ENCODE measurements around the gene WFS1.

Gene WFS1

GRCh38 chr4:6294705-6295421 is 25.2 kb downstream of the WFS1 start:
- Histone ChIP-seq H3K23ac (ENCODE audit: low read length) (no peak overlapping the region), H3K79me1 (ENCODE audit: low read length) (no peaks in the 10 kb centered on the region), H4K5ac (ENCODE audit: low read length) (no peak overlapping the region), H3K4me1 (ENCODE audit: control insufficient read depth, low read depth, low read length) (no peaks in the 10 kb centered on the region), H3K4me2 (ENCODE audit: low read length) (no peak overlapping the region), H3K27ac (ENCODE audit: low read depth, low read length) (no peak overlapping the region), H2BK5ac (ENCODE audit: low read length) (no peak overlapping the region), H3K56ac (ENCODE audit: low read length) (no peak overlapping the region), H3K36me3 (ENCODE audit: control insufficient read depth, insufficient read depth, low read length) (no peaks in the 10 kb centered on the region), H2BK15ac (replicated peaks; ENCODE audit: low read depth) (no peak overlapping the region), H3K4me3 (ENCODE audit: low read length) (no peak overlapping the region), H3K9ac (ENCODE audit: low read length) (no peak overlapping the region), H3K4ac (ENCODE audit: low read depth, low read length) (no peak overlapping the region), H2AK5ac (ENCODE audit: low read length) (no peak overlapping the region), H2BK120ac (ENCODE audit: low read depth, low read length) (no peak overlapping the region), H3K18ac (ENCODE audit: low read length) (no peak overlapping the region), H3K79me2 (ENCODE audit: control insufficient read depth, insufficient read depth, low read length) (no peaks in the 10 kb centered on the region), H4K8ac (ENCODE audit: low read depth, low read length) (no peak overlapping the region), H3K27me3 (ENCODE audit: insufficient read depth, low read length, poor library complexity) (no peaks in the 10 kb centered on the region)
- no CpG with 5 or more reads among the region's 27 CpGs for WGBS (ENCODE audit: extremely low coverage, insufficient coverage, low lambda C conversion rate)
- no peak for DNase-seq

- no peak overlapping the region for H3K4me3 ChIP-seq (ENCODE audit: low read length)
- H3K27ac ChIP-seq (ENCODE audit: low read depth, low read length): no peak overlapping the region
- no peak overlapping the region for H2BK15ac ChIP-seq (replicated peaks; ENCODE audit: low read depth)
- H2AK5ac ChIP-seq (ENCODE audit: low read length): no peak overlapping the region
- no peak overlapping the region for H2BK120ac ChIP-seq (ENCODE audit: low read depth, low read length)
- H3K79me2 ChIP-seq (ENCODE audit: control insufficient read depth, insufficient read depth, low read length): no peaks in the 10 kb centered on the region
- no peaks in the 10 kb centered on the region for H3K27me3 ChIP-seq (ENCODE audit: insufficient read depth, low read length, poor library complexity)
- no peaks in the 10 kb centered on the region for H3K79me1 ChIP-seq (ENCODE audit: low read length)
- no peak overlapping the region for H3K9ac ChIP-seq (ENCODE audit: low read length)
- H3K4me2 ChIP-seq (ENCODE audit: low read length): no peak overlapping the region
- no CpG with 5 or more reads among the region's 14 CpGs for WGBS (ENCODE audit: extremely low coverage, insufficient coverage, low lambda C conversion rate)
- no peak overlapping the region for H4K5ac ChIP-seq (ENCODE audit: low read length)
- H3K18ac ChIP-seq (ENCODE audit: low read length): no peak overlapping the region
- H4K8ac ChIP-seq (ENCODE audit: low read depth, low read length): no peak overlapping the region
- no peaks in the 10 kb centered on the region for H3K36me3 ChIP-seq (ENCODE audit: control insufficient read depth, insufficient read depth, low read length)
- no peak overlapping the region for H2BK5ac ChIP-seq (ENCODE audit: low read length)
- H3K23ac ChIP-seq (ENCODE audit: low read length): no peak overlapping the region
- no peak for DNase-seq
- H3K56ac ChIP-seq (ENCODE audit: low read length): no peak overlapping the region
- no peaks in the 10 kb centered on the region for H3K4me1 ChIP-seq (ENCODE audit: control insufficient read depth, low read depth, low read length)
- no peak overlapping the region for H3K4ac ChIP-seq (ENCODE audit: low read depth, low read length)
These were observed 25.8 kb downstream of the WFS1 start for GRCh38 chr4:6295495-6295894.

- Histone ChIP-seq H3K9ac (ENCODE audit: low read length) (no peak overlapping the region), H3K4me1 (ENCODE audit: control insufficient read depth, low read depth, low read length) (no peaks in the 10 kb centered on the region), H2BK120ac (ENCODE audit: low read depth, low read length) (no peak overlapping the region), H3K4me3 (ENCODE audit: low read length) (no peak overlapping the region), H3K4ac (ENCODE audit: low read depth, low read length) (no peak overlapping the region), H3K4me2 (ENCODE audit: low read length) (no peak overlapping the region), H3K23ac (ENCODE audit: low read length) (no peak overlapping the region), H3K79me2 (ENCODE audit: control insufficient read depth, insufficient read depth, low read length) (no peaks in the 10 kb centered on the region), H2BK5ac (ENCODE audit: low read length) (no peak overlapping the region), H2AK5ac (ENCODE audit: low read length) (no peak overlapping the region), H3K18ac (ENCODE audit: low read length) (no peak overlapping the region), H3K36me3 (ENCODE audit: control insufficient read depth, insufficient read depth, low read length) (no peaks in the 10 kb centered on the region), H4K8ac (ENCODE audit: low read depth, low read length) (no peak overlapping the region), H3K27ac (ENCODE audit: low read depth, low read length) (no peak overlapping the region), H4K5ac (ENCODE audit: low read length) (no peak overlapping the region), H3K56ac (ENCODE audit: low read length) (no peak overlapping the region), H3K27me3 (ENCODE audit: insufficient read depth, low read length, poor library complexity) (no peaks in the 10 kb centered on the region), H3K79me1 (ENCODE audit: low read length) (no peaks in the 10 kb centered on the region), H2BK15ac (replicated peaks; ENCODE audit: low read depth) (no peak overlapping the region)
- WGBS (ENCODE audit: extremely low coverage, insufficient coverage, low lambda C conversion rate): no CpG with 5 or more reads among the region's 9 CpGs
- peak; percentile 44 for DNase-seq
These were observed 26.4 kb downstream of the WFS1 start for GRCh38 chr4:6296026-6296425.

GRCh38 chr4:6297266-6297815 is 27.7 kb downstream of the WFS1 start:
- no peak overlapping the region for H3K18ac ChIP-seq (ENCODE audit: low read length)
- no peak overlapping the region for H4K8ac ChIP-seq (ENCODE audit: low read depth, low read length)
- no peak for DNase-seq
- no peak overlapping the region for H2BK120ac ChIP-seq (ENCODE audit: low read depth, low read length)
- H3K4ac ChIP-seq (ENCODE audit: low read depth, low read length): no peak overlapping the region
- no peak overlapping the region for H4K5ac ChIP-seq (ENCODE audit: low read length)
- no peak overlapping the region for H2AK5ac ChIP-seq (ENCODE audit: low read length)
- H3K9ac ChIP-seq (ENCODE audit: low read length): no peak overlapping the region
- no peak overlapping the region for H3K56ac ChIP-seq (ENCODE audit: low read length)
- H2BK5ac ChIP-seq (ENCODE audit: low read length): no peak overlapping the region
- H3K79me2 ChIP-seq (ENCODE audit: control insufficient read depth, insufficient read depth, low read length): no peaks in the 10 kb centered on the region
- no peaks in the 10 kb centered on the region for H3K4me1 ChIP-seq (ENCODE audit: control insufficient read depth, low read depth, low read length)
- no peaks in the 10 kb centered on the region for H3K27me3 ChIP-seq (ENCODE audit: insufficient read depth, low read length, poor library complexity)
- no CpG with 5 or more reads among the region's 15 CpGs for WGBS (ENCODE audit: extremely low coverage, insufficient coverage, low lambda C conversion rate)
- no peaks in the 10 kb centered on the region for H3K36me3 ChIP-seq (ENCODE audit: control insufficient read depth, insufficient read depth, low read length)
- no peak overlapping the region for H2BK15ac ChIP-seq (replicated peaks; ENCODE audit: low read depth)
- H3K4me2 ChIP-seq (ENCODE audit: low read length): no peak overlapping the region
- no peak overlapping the region for H3K23ac ChIP-seq (ENCODE audit: low read length)
- H3K27ac ChIP-seq (ENCODE audit: low read depth, low read length): no peak overlapping the region
- no peak overlapping the region for H3K4me3 ChIP-seq (ENCODE audit: low read length)
- H3K79me1 ChIP-seq (ENCODE audit: low read length): no peaks in the 10 kb centered on the region

GRCh38 chr4:6298035-6298434 is 28.4 kb downstream of the WFS1 start:
- H4K8ac ChIP-seq (ENCODE audit: low read depth, low read length): no peak overlapping the region
- no peak overlapping the region for H3K4ac ChIP-seq (ENCODE audit: low read depth, low read length)
- H3K36me3 ChIP-seq (ENCODE audit: control insufficient read depth, insufficient read depth, low read length): no peaks in the 10 kb centered on the region
- no peak overlapping the region for H2BK15ac ChIP-seq (replicated peaks; ENCODE audit: low read depth)
- no peak overlapping the region for H4K5ac ChIP-seq (ENCODE audit: low read length)
- no peaks in the 10 kb centered on the region for H3K79me1 ChIP-seq (ENCODE audit: low read length)
- H3K4me1 ChIP-seq (ENCODE audit: control insufficient read depth, low read depth, low read length): no peaks in the 10 kb centered on the region
- H2BK5ac ChIP-seq (ENCODE audit: low read length): no peak overlapping the region
- no peaks in the 10 kb centered on the region for H3K27me3 ChIP-seq (ENCODE audit: insufficient read depth, low read length, poor library complexity)
- H3K18ac ChIP-seq (ENCODE audit: low read length): no peak overlapping the region
- H3K23ac ChIP-seq (ENCODE audit: low read length): no peak overlapping the region
- H3K56ac ChIP-seq (ENCODE audit: low read length): no peak overlapping the region
- no peak overlapping the region for H2BK120ac ChIP-seq (ENCODE audit: low read depth, low read length)
- H3K27ac ChIP-seq (ENCODE audit: low read depth, low read length): no peak overlapping the region
- DNase-seq: no peak
- no peak overlapping the region for H2AK5ac ChIP-seq (ENCODE audit: low read length)
- H3K4me2 ChIP-seq (ENCODE audit: low read length): no peak overlapping the region
- H3K9ac ChIP-seq (ENCODE audit: low read length): no peak overlapping the region
- H3K79me2 ChIP-seq (ENCODE audit: control insufficient read depth, insufficient read depth, low read length): no peaks in the 10 kb centered on the region
- no peak overlapping the region for H3K4me3 ChIP-seq (ENCODE audit: low read length)
- WGBS (ENCODE audit: extremely low coverage, insufficient coverage, low lambda C conversion rate): no CpG with 5 or more reads among the region's 13 CpGs

- Histone ChIP-seq H4K8ac (ENCODE audit: low read depth, low read length) (no peak overlapping the region), H2BK120ac (ENCODE audit: low read depth, low read length) (no peak overlapping the region), H3K27ac (ENCODE audit: low read depth, low read length) (no peak overlapping the region), H3K79me2 (ENCODE audit: control insufficient read depth, insufficient read depth, low read length) (no peaks in the 10 kb centered on the region), H3K79me1 (ENCODE audit: low read length) (no peaks in the 10 kb centered on the region), H2BK5ac (ENCODE audit: low read length) (no peak overlapping the region), H2AK5ac (ENCODE audit: low read length) (no peak overlapping the region), H3K9ac (ENCODE audit: low read length) (no peak overlapping the region), H2BK15ac (replicated peaks; ENCODE audit: low read depth) (no peak overlapping the region), H3K4me3 (ENCODE audit: low read length) (no peak overlapping the region), H3K18ac (ENCODE audit: low read length) (no peak overlapping the region), H3K4ac (ENCODE audit: low read depth, low read length) (no peak overlapping the region), H3K36me3 (ENCODE audit: control insufficient read depth, insufficient read depth, low read length) (no peaks in the 10 kb centered on the region), H3K27me3 (ENCODE audit: insufficient read depth, low read length, poor library complexity) (no peaks in the 10 kb centered on the region), H3K4me1 (ENCODE audit: control insufficient read depth, low read depth, low read length) (no peaks in the 10 kb centered on the region), H3K4me2 (ENCODE audit: low read length) (no peak overlapping the region), H3K56ac (ENCODE audit: low read length) (no peak overlapping the region), H4K5ac (ENCODE audit: low read length) (no peak overlapping the region), H3K23ac (ENCODE audit: low read length) (no peak overlapping the region)
- no peak for DNase-seq
- WGBS (ENCODE audit: extremely low coverage, insufficient coverage, low lambda C conversion rate): no CpG with 5 or more reads among the region's 6 CpGs
These were observed 29.2 kb downstream of the WFS1 start for GRCh38 chr4:6298852-6299251.
